Peyer's patch (tissue), 4 donors: ENCODE results near the gene LHX4. TPM values are rescaled to one million over a fixed set of nuclear protein-coding genes. Genes with fewer than 3 reads are reported as not detected.

Experiments
- DNase-seq, 3 donors: peaks; one replicate each; pipeline ENCODE4 v3.0.0-alpha.2; 2017 to 2019
- H3K27ac ChIP-seq, 4 donors: fragments of 200-600 bp; sonication (generic); one replicate each; pipeline ENCODE4 v1.5.1; 2016 to 2019
- H3K27me3 ChIP-seq, 2 donors: fragments of 200-600 bp; sonication (generic); one replicate each; pipeline ENCODE4 v1.5.1; 2019
- H3K36me3 ChIP-seq, 3 donors: fragments of 200-600 bp; sonication (generic); one replicate each; pipeline ENCODE4 v1.5.1; 2016 to 2019
- H3K4me1 ChIP-seq, 4 donors: fragments of 200-600 bp; sonication (generic); one replicate each; pipeline ENCODE4 v1.5.1; 2016 to 2019
- H3K4me3 ChIP-seq, 4 donors: fragments of 200-600 bp; sonication (generic); 1 replicate in 3 of 4; 2 replicates in 1 of 4; pipeline ENCODE4 v1.5.1; 2016 to 2019; ENCODE audit warnings: mild to moderate bottlenecking in 1 of 4
- H3K9me3 ChIP-seq, 4 donors: fragments of 200-600 bp; sonication (generic); one replicate each; pipeline ENCODE4 v1.5.1; 2016 to 2019; ENCODE audit warnings: mild to moderate bottlenecking in 1 of 4
- POLR2A ChIP-seq, 2 donors: fragments of 450-650 bp; IDR thresholded peaks; one replicate each; pipeline ENCODE4 v1.5.1; 2017; ENCODE audit warnings: antibody characterized with exemption in 2 of 2, mild to moderate bottlenecking in 2 of 2, moderate library complexity in 2 of 2
- total RNA-seq, 4 donors: library from RNA; depleted of rRNA; stranded (reverse); fragments of >200 nt; gene quantifications; one replicate each; pipeline ENCODE4 v1.1.0, GENCODE V29; 2016
- TF ChIP-seq, protein P1 (sequence below), 6 experiments: fragments of 450-650 bp in 4 of 6; fragments of 200-600 bp in 2 of 6; sonication (generic) in 1 of 6; IDR thresholded peaks; one replicate each; pipeline ENCODE4 v1.5.1; 2017 to 2019; ENCODE audit warnings: antibody characterized with exemption in 6 of 6, mild to moderate bottlenecking in 3 of 6, moderate library complexity in 1 of 6

The LHX4 gene
- total RNA-seq, 4 donors from 2014 or later = 0.28 to 1.1 (median 0.68) TPM

DNA sequence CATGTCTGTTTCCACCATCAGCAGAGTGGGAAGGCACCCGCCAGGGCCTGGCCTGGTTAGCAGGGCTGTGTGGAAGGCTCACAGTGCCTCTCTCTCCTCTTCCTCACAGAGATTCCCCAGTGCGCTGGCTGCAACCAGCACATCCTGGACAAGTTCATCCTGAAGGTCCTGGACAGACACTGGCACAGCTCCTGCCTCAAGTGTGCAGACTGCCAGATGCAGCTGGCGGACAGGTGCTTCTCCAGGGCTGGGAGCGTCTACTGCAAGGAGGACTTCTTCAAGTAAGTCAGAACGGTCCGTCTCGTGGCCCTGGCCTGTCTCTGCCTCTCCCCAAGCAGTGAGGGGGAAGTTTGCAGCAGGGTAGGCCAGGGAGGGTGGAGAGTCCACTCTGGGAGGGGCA lies 18.1 kb downstream of the LHX4 start:
- Histone ChIP-seq H3K4me3 (no peak overlapping the region), H3K4me1 (peaks cover 0 to 5% (median 0%) of the 10 kb centered on the region in 4 donors), H3K36me3 (no peaks in the 10 kb centered on the region), H3K27me3 (no peaks in the 10 kb centered on the region), H3K9me3 (no peaks in the 10 kb centered on the region), H3K27ac (no peak overlapping the region)
- peak in 1 of 3 donors; percentile 35 for DNase-seq
- TF ChIP-seq, protein P1, sequence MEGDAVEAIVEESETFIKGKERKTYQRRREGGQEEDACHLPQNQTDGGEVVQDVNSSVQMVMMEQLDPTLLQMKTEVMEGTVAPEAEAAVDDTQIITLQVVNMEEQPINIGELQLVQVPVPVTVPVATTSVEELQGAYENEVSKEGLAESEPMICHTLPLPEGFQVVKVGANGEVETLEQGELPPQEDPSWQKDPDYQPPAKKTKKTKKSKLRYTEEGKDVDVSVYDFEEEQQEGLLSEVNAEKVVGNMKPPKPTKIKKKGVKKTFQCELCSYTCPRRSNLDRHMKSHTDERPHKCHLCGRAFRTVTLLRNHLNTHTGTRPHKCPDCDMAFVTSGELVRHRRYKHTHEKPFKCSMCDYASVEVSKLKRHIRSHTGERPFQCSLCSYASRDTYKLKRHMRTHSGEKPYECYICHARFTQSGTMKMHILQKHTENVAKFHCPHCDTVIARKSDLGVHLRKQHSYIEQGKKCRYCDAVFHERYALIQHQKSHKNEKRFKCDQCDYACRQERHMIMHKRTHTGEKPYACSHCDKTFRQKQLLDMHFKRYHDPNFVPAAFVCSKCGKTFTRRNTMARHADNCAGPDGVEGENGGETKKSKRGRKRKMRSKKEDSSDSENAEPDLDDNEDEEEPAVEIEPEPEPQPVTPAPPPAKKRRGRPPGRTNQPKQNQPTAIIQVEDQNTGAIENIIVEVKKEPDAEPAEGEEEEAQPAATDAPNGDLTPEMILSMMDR (IDR thresholded peaks at IDR 0.05) = no peak

DNA sequence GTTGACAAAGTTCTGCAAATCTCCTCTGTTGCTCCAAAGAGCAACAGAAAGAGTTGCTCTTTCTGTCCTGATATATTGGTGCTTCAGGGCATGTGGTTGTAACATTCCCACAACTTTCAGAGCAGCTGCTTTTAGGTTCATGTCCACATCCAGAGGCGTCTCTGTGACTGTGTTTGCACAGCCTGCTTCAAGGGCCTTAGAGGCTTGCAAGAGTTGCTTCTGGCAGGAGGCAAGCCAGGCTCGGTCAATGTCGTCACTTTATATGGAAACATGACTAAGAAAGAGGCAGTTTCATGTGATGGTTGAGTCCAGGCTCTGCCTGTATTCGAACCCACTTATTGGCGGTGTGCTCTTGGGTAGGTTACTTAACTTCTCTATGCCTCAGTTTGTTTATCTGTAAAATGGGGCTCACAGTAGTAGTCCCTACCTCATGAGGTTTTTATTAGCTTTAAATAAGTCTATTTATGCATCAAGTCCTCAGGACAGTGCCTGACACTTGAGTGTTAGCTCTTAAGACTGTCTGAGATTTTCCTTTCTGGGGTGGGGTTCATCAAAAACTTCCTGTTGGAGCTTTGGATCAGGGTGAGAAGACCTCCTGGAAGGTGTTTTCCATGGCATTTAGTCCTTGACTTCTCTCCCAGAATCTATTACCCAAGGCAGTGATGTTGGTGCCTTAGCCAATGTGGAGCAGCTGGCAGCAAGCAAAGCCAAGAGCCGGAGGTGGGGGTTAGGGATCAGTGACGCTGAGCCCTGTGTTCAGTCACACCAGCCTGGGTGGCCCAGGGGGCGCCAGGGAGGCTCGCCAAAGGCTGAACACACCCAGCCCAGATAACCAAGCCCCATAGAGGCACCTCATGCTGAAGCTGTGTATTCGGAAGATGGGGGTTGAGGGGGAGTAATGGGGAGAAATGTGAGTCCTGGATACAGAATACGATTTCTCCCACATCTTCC lies 18.9 kb downstream of the LHX4 start:
- Histone ChIP-seq H3K27ac (no peak overlapping the region), H3K27me3 (no peaks in the 10 kb centered on the region), H3K9me3 (no peaks in the 10 kb centered on the region), H3K4me3 (no peak overlapping the region), H3K4me1 (peaks cover 0 to 5% (median 0%) of the 10 kb centered on the region in 4 donors), H3K36me3 (no peaks in the 10 kb centered on the region)
- peak in 1 of 3 donors; percentile 21 for DNase-seq
- TF ChIP-seq POLR2A (IDR thresholded peaks at IDR 0.05) = no peak

DNA sequence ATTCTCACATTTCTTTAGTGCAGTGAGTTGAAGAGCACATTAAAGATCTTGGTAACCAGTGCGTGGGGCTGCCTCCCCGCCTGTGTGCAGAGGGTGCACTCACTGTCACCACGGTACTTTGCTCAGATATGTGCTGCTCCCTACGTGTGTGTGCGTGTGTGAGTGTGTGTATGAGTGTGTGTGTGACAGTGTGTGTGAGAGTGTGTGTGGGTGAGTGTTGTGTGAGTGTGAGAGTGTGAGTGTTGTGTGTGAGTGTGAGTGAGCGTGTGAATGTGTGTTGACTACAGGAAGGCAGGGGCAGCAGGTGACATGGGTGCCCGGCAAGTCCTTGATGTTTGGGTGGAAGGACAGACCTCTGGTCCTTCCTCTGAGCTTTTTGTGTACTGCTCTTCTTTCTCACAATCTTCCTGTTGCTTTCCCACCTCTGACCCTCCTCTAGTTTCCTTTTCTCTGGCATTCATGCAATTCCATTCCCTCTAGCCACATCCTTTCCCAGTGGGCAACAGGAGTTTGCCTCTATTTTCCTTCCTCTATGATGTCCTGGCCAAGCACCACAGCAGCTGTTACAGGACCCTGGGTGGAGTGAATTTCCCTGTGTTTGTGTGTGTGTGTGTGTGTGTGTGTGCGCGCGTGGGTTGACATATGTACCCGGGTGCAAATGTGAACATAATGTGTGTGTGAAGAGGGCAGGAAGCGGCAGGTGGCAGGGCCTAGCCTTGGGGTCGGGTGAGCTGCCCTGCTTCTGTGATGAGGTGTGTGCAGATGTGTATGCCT lies 19.8 kb downstream of the LHX4 start:
- Histone ChIP-seq H3K27ac (no peak overlapping the region), H3K27me3 (no peaks in the 10 kb centered on the region), H3K4me1 (no peaks in the 10 kb centered on the region), H3K9me3 (no peaks in the 10 kb centered on the region), H3K4me3 (no peak overlapping the region), H3K36me3 (no peaks in the 10 kb centered on the region)
- DNase-seq = peak in 1 of 3 donors; percentile 5
- TF ChIP-seq, protein P1 (IDR thresholded peaks at IDR 0.05) = no peak
- TF ChIP-seq POLR2A (IDR thresholded peaks at IDR 0.05) = no peak

DNA sequence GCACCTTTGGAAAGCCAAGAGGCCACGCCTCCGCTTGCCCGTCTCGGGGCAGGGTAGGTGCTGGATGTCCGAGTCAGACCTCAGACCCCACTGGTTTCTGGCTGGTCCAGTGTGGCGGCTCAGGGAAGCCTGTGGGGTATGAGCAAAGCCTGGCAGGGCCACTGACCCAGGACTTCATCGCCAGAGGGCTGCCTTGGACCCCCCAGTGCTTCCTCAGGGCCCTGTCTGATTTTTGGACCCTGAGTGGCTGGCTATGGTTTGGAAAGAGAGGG lies 20.4 kb downstream of the LHX4 start:
- no peak overlapping the region for H3K4me3 ChIP-seq
- no peaks in the 10 kb centered on the region for H3K9me3 ChIP-seq
- TF ChIP-seq, protein P1 (IDR thresholded peaks at IDR 0.05) = no peak
- TF ChIP-seq POLR2A (IDR thresholded peaks at IDR 0.05) = no peak
- no peak overlapping the region for H3K27ac ChIP-seq
- no peaks in the 10 kb centered on the region for H3K36me3 ChIP-seq
- H3K27me3 ChIP-seq = no peaks in the 10 kb centered on the region
- peak in 1 of 3 donors; percentile 31 for DNase-seq
- H3K4me1 ChIP-seq = no peaks in the 10 kb centered on the region

DNA sequence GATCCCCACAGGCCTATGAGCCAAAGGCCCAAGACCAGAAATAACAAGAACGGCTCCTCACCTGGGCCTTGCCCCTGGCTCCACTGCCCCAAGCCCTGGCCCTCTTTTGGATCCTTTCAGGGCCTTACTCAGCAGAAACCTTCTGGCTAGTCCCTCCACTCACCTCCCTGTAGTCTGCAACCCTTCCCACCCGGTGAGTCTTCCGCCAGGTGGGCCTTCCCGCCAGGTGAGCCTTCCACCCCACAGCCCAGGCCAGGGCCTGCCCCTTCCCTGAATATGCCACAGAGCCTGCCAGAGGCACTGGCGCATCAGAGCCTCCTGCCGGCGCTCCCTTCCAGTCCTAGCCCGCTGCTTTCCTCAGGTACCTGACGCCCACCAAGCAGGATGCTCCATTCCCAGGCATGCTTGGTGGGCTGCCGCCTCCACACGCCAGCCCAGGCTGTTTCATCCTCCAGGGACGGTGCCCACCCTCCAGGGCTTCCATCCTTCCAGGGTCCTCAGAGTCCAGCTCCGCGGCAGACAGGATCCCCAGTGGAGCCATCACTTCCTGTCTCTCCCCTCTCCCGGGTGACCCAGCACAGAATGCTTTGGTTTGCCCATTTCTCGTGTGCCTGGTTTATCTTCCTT lies 20.9 kb downstream of the LHX4 start:
- no peaks in the 10 kb centered on the region for H3K27me3 ChIP-seq
- H3K36me3 ChIP-seq = no peaks in the 10 kb centered on the region
- H3K27ac ChIP-seq = no peak overlapping the region
- H3K4me3 ChIP-seq = no peak overlapping the region
- no peaks in the 10 kb centered on the region for H3K4me1 ChIP-seq
- no peaks in the 10 kb centered on the region for H3K9me3 ChIP-seq
- DNase-seq = peak in 1 of 3 donors; percentile 38
- TF ChIP-seq, protein P1 (IDR thresholded peaks at IDR 0.05) = no peak
- TF ChIP-seq POLR2A (IDR thresholded peaks at IDR 0.05) = no peak
